Stimulated activated CD8-positive, alpha-beta memory T cell treated with anti-CD3 and anti-CD28 coated beads, Interleukin-7, amount 100 ng/mL, for 24 hours (primary cell): ENCODE results near the gene DNAAF1.
"Not testable (repeated sequence)": the region's sequence is repeated elsewhere in the genome, so short reads cannot be mapped to it uniquely, and the experiment has no call there.

Experiments
- DNase-seq: peaks from one replicate; pipeline ENCODE4 v3.0.0-alpha.2; 2020; ENCODE audit warnings: low read depth

Gene DNAAF1

GRCh38 chr16:84184775-84185174 lies 39.7 kb downstream of the DNAAF1 start:
- DNase-seq, result no peak

- DNase-seq, result peak; percentile 85
These were observed 41.8 kb downstream of the DNAAF1 start, which contains the start of gene TAF1C for GRCh38 chr16:84186685-84187437. Gene TAF1C, minus strand, starts transcription at chr16:84187057. Its CDS starts 2,069 bp downstream, at chr16:84184988.

- no peak for DNase-seq
These were observed 45.8 kb downstream of the DNAAF1 start, which contains the start of gene ADAD2 for GRCh38 chr16:84190731-84191388. Gene ADAD2, plus strand, starts transcription at chr16:84191157. Its CDS starts 74 bp downstream, at chr16:84191231.

- no peak for DNase-seq
These were observed 46.4 kb downstream of the DNAAF1 start for GRCh38 chr16:84191466-84191865.

- no peak for DNase-seq
These were observed 48.4 kb downstream of the DNAAF1 start for GRCh38 chr16:84193480-84193879.

GRCh38 chr16:84194018-84194417 lies 48.9 kb downstream of the DNAAF1 start:
- DNase-seq, result no peak

GRCh38 chr16:84194470-84195200 lies 49.5 kb downstream of the DNAAF1 start:
- no peak for DNase-seq

GRCh38 chr16:84195201-84196093 lies 50.3 kb downstream of the DNAAF1 start:
- DNase-seq, result no peak

- DNase-seq, result no peak
These were observed 51.0 kb downstream of the DNAAF1 start for GRCh38 chr16:84196101-84196500.

GRCh38 chr16:84196727-84197394 lies 51.8 kb downstream of the DNAAF1 start:
- no peak for DNase-seq

GRCh38 chr16:84197466-84198128 lies 52.5 kb downstream of the DNAAF1 start:
- no peak for DNase-seq

GRCh38 chr16:84198401-84198800 lies 53.3 kb downstream of the DNAAF1 start:
- no peak for DNase-seq

- no peak for DNase-seq
These were observed 54.0 kb downstream of the DNAAF1 start for GRCh38 chr16:84199097-84199496.

- DNase-seq, result no peak
These were observed 54.8 kb downstream of the DNAAF1 start for GRCh38 chr16:84199861-84200260.

GRCh38 chr16:84204551-84204950 lies 59.4 kb downstream of the DNAAF1 start:
- DNase-seq, result not testable (repeated sequence)

- DNase-seq, result not testable (repeated sequence)
These were observed 60.0 kb downstream of the DNAAF1 start for GRCh38 chr16:84205123-84205522.

- DNase-seq, result no peak
These were observed 61.0 kb downstream of the DNAAF1 start for GRCh38 chr16:84205976-84206691.

- no peak for DNase-seq
These were observed 62.1 kb downstream of the DNAAF1 start for GRCh38 chr16:84207251-84207650.

GRCh38 chr16:84207879-84208278 lies 62.8 kb downstream of the DNAAF1 start:
- no peak for DNase-seq

GRCh38 chr16:84209989-84210388 lies 64.9 kb downstream of the DNAAF1 start:
- DNase-seq, result no peak
